ENCODE measurements around the gene MVP. TPM values are rescaled to one million over a fixed set of nuclear protein-coding genes. Genes with fewer than 3 reads are reported as not detected.
A peak's percentile ranks its signal among the peaks of the same experiment; 100 is the strongest.
"Not testable (repeated sequence)": the region's sequence is repeated elsewhere in the genome, so short reads cannot be mapped to it uniquely, and the experiment has no call there.

The MVP gene
- total RNA-seq, result 100 to 1,000 TPM; 122 to 125 TPM

GRCh38 chr16:29820271-29820701 lies at the start of gene MVP:
TSS of gene MVP (plus strand) at chr16:29820462. CDS start at chr16:29830550, 10,088 bp downstream.
- peak; percentile 68 for DNase-seq
- POLR2A ChIA-PET, result interaction anchor here (0.8 to 4.1 kb wide), 9 partner anchors 9 to 106 kb away, joined by 3 to 29 read pairs (median 5); partner anchors contain the start of genes KCTD13, KIF22 and PRRT2
- Mint-ChIP-seq H3K27ac (peak within 1 kb of the TSS; percentile 89), H3K36me3 (ENCODE audit: low read depth) (peaks cover 52% of the 10 kb centered on the region), H3K4me3 (peak within 1 kb of the TSS; percentile 97), H3K9me3 (ENCODE audit: insufficient read depth) (no peaks in the 10 kb centered on the region), H3K27me3 (ENCODE audit: low read depth) (no peaks in the 10 kb centered on the region), H3K4me1 (ENCODE audit: low read depth) (peaks cover 70% of the 10 kb centered on the region)
- CTCF ChIA-PET, result interaction anchor here (0.7 to 8.0 kb wide), 11 partner anchors 12 to 235 kb away, joined by 3 to 106 read pairs (median 5); partner anchors contain the start of genes HIRIP3, INO80E, KIF22 and TAOK2
- ATAC-seq, result peak; percentile 14

DNA sequence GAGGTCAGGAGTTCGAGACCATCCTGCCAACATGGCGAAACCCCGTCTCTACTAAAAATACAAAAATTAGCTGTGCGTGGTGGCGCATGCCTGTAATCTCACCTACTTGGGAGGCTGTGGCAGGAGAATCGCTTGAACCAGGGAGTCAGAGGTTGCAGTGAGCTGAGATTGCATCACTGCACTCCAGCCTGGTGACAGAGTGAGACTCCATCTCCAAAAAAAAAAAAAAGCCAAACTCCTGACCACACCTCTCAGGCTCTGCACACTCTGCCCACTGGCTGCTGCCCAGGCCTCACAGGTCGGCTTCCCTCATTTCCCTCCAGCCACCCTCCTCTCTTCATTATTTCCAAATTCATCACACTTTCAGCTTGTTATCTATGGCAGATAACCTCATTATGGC lies 47.9 kb upstream of the MVP start:
- CTCF ChIA-PET, result interaction anchor here (3.8 kb wide), 1 partner anchor 13 kb away, joined by 17 read pairs; no protein-coding TSS in a partner anchor
- H3K36me3 Mint-ChIP-seq (ENCODE audit: low read depth); POLR2A ChIA-PET; H3K9me3 Mint-ChIP-seq (ENCODE audit: insufficient read depth); DNase-seq; H3K27ac Mint-ChIP-seq; H3K4me3 Mint-ChIP-seq; H3K4me1 Mint-ChIP-seq (ENCODE audit: low read depth); H3K27me3 Mint-ChIP-seq (ENCODE audit: low read depth); ATAC-seq: not testable (repeated sequence)

GRCh38 chr16:29774730-29775129 lies 45.5 kb upstream of the MVP start:
- ChIA-PET POLR2A (no interaction called here), CTCF (interaction anchor here (1.9 to 3.8 kb wide), 2 partner anchors 11 to 74 kb away, joined by 5 to 17 read pairs; no protein-coding TSS in a partner anchor)
- Mint-ChIP-seq H3K9me3 (ENCODE audit: insufficient read depth) (no peaks in the 10 kb centered on the region), H3K4me3 (no peak overlapping the region), H3K4me1 (ENCODE audit: low read depth) (peaks cover 4% of the 10 kb centered on the region), H3K36me3 (ENCODE audit: low read depth) (no peaks in the 10 kb centered on the region), H3K27ac (no peak overlapping the region), H3K27me3 (ENCODE audit: low read depth) (peaks cover 8% of the 10 kb centered on the region)
- no peak for DNase-seq
- ATAC-seq, result no peak

- ATAC-seq (no peak), DNase-seq (no peak)
- Mint-ChIP-seq H3K4me1 (ENCODE audit: low read depth) (peaks cover 4% of the 10 kb centered on the region), H3K27me3 (ENCODE audit: low read depth) (peaks cover 15% of the 10 kb centered on the region), H3K9me3 (ENCODE audit: insufficient read depth) (no peaks in the 10 kb centered on the region), H3K27ac (no peak overlapping the region), H3K36me3 (ENCODE audit: low read depth) (no peaks in the 10 kb centered on the region), H3K4me3 (no peak overlapping the region)
- ChIA-PET POLR2A (interaction anchor here (0.7 kb wide), 1 partner anchor 212 kb away, joined by 3 read pairs; no protein-coding TSS in a partner anchor), CTCF (interaction anchor here (1.6 to 2.3 kb wide), 2 partner anchors 10 to 14 kb away, joined by 4 to 9 read pairs; partner anchors contain the start of gene KIF22)
Measured at GRCh38 chr16:29775742-29776408, 44.4 kb upstream of the MVP start.

DNA sequence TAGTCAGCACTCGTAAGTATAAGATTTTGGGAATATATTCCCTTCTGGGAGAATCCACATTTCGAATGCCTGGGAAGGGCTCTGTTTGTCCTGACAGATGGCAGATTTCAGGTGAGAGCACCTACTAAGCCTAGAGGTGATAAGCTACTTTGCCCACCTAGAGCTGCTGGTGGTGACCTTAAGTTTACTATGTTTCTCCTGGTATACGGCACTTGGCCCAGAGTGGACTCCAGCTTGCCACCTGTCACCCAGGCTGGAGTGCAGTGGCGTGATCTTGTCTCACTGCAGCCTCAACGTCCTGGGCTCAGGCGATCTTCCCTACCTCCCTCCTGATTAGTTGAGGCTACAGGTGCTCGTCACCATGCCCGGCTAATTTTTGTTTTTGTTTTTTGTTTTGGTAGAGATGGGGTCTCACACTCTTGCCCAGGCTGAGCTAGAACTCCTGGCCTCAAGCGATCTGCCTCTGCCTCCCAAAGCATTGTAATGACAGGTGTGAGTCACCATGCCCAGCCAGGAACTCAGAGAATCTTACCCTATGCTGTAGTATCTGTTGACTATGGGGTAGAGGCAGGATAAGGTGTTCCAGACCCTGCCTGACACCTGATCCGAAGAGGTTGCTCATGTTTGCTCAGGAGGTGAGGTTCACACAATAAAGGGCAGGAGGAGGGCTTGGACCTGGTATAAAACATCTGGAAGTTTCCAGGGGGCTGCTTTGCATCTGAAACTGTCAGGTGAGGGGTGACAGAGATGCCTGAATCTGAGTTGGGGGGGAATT lies 42.5 kb upstream of the MVP start, which contains the start of gene ZG16:
TSS of gene ZG16 (plus strand) at position 681 of the 775 bp plus-strand sequence. CDS start 1,011 bp downstream, outside the sequence.
- no peak for ATAC-seq
- CTCF ChIA-PET, result interaction anchor here (1.2 to 2.3 kb wide), 3 partner anchors 8 to 71 kb away, joined by 3 to 9 read pairs (median 4); partner anchors contain the start of gene KIF22
- no peak for DNase-seq

DNA sequence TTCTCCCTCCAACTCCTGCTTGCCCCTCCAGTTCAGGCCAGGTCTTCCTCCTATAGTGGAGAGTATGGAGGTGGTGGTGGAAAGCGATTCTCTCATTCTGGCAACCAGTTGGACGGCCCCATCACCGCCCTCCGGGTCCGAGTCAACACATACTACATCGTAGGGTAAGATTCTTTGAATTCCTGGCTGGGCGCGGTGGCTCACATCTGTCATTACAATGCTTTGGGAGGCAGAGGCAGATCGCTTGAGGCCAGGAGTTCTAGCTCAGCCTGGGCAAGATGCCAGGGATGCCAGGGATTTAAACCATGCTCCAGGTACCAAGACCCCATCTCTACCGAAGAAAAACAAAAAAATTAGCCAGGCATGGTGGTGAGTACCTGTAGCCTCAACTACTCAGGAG lies 40.8 kb upstream of the MVP start:
- H3K27ac Mint-ChIP-seq, result no peak overlapping the region
- H3K36me3 Mint-ChIP-seq (ENCODE audit: low read depth), result no peaks in the 10 kb centered on the region
- ChIA-PET CTCF (interaction anchor here (1.2 kb wide), 1 partner anchor 69 kb away, joined by 3 read pairs; no protein-coding TSS in a partner anchor), POLR2A (no interaction called here)
- H3K9me3 Mint-ChIP-seq (ENCODE audit: insufficient read depth), result no peaks in the 10 kb centered on the region
- peaks cover 21% of the 10 kb centered on the region for H3K27me3 Mint-ChIP-seq (ENCODE audit: low read depth)
- ATAC-seq (no peak), DNase-seq (no peak)
- peaks cover 10% of the 10 kb centered on the region for H3K4me1 Mint-ChIP-seq (ENCODE audit: low read depth)
- H3K4me3 Mint-ChIP-seq, result no peak overlapping the region

More for the DNA sequence above, 42.5 kb upstream of the MVP start, which contains the start of gene ZG16:
- Mint-ChIP-seq H3K4me3 (no peak within 1 kb of the TSS), H3K27ac (no peak within 1 kb of the TSS), H3K9me3 (ENCODE audit: insufficient read depth) (no peaks in the 10 kb centered on the region), H3K4me1 (ENCODE audit: low read depth) (peaks cover 6% of the 10 kb centered on the region), H3K36me3 (ENCODE audit: low read depth) (no peaks in the 10 kb centered on the region), H3K27me3 (ENCODE audit: low read depth) (peaks cover 18% of the 10 kb centered on the region)
- POLR2A ChIA-PET, result interaction anchor here (0.9 kb wide), 1 partner anchor 34 kb away, joined by 3 read pairs; no protein-coding TSS in a partner anchor

DNA sequence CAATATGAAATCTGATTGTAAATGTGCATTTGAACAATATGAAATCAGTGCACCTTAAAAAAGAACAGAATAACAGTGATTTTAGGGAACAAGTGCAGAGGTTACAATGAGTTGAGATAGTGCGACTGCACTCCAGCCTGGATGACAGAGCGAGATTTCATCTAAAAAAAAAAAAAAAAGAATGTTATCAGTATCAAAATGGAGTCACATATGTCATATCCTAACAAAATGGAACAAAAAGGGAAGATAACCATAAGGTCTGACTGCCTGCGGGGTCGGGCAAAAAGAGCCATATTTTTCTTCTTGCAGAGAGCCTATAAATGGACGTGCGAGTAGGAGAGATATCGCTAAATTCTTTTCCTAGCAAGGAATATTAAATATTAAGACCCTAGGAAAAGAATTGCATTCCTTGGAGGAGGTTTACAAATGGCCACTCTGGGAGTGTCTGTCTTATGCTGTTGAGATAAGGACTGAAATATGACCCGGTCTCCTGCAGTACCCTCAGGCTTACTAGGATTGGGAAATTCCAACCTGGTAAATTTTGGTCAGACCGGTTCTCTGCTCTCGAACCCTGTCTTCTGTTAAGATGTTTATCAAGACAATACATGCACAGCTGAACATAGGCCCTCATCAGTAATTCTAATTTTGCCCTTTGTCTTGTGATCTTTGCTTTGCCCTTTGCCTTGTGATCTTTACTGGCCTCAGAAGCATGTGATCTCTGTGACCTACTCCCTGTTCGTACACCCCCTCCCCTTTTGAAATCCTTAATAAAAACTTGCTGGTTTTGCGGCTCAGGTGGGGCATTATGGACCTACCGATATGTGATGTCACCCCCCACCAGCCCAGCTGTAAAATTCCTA lies 36.9 kb upstream of the MVP start:
- Mint-ChIP-seq H3K27me3 (ENCODE audit: low read depth) (peaks cover 17% of the 10 kb centered on the region), H3K4me1 (ENCODE audit: low read depth) (peaks cover 20% of the 10 kb centered on the region)
- H3K27ac Mint-ChIP-seq; H3K4me3 Mint-ChIP-seq; H3K36me3 Mint-ChIP-seq (ENCODE audit: low read depth); ATAC-seq; H3K9me3 Mint-ChIP-seq (ENCODE audit: insufficient read depth); DNase-seq: not testable (repeated sequence)
- POLR2A ChIA-PET, result interaction anchor here (2.9 kb wide), 1 partner anchor 24 kb away, joined by 16 read pairs; the partner anchor contains the start of gene MAZ
- CTCF ChIA-PET, result interaction anchor here (1.8 to 3.2 kb wide), 6 partner anchors 14 to 82 kb away, joined by 4 to 31 read pairs (median 12); no protein-coding TSS in a partner anchor

- Mint-ChIP-seq H3K27me3 (ENCODE audit: low read depth) (peaks cover 13% of the 10 kb centered on the region), H3K4me3 (no peak overlapping the region), H3K36me3 (ENCODE audit: low read depth) (peaks cover 2% of the 10 kb centered on the region), H3K27ac (no peak overlapping the region), H3K9me3 (ENCODE audit: insufficient read depth) (no peaks in the 10 kb centered on the region), H3K4me1 (ENCODE audit: low read depth) (peaks cover 20% of the 10 kb centered on the region)
- ATAC-seq (peak; percentile 47), DNase-seq (no peak)
- CTCF ChIA-PET, result interaction anchor here (0.7 to 3.2 kb wide), 22 partner anchors 9 to 247 kb away, joined by 3 to 31 read pairs (median 7); partner anchors contain the start of genes MAZ, MVP and TLCD3B
- POLR2A ChIA-PET, result interaction anchor here (2.9 kb wide), 1 partner anchor 23 kb away, joined by 16 read pairs; the partner anchor contains the start of gene MAZ
Measured at GRCh38 chr16:29784157-29784556, 36.1 kb upstream of the MVP start.

- DNase-seq, result peak; percentile 83
- ChIA-PET POLR2A (interaction anchor here (1.0 to 2.9 kb wide), 3 partner anchors 23 to 42 kb away, joined by 3 to 16 read pairs (median 5); partner anchors contain the start of gene MAZ), CTCF (interaction anchor here (0.7 to 3.2 kb wide), 33 partner anchors 8 to 246 kb away, joined by 3 to 31 read pairs (median 7); partner anchors contain the start of genes MAZ, MVP, PAGR1 and TLCD3B)
- H3K27me3 Mint-ChIP-seq (ENCODE audit: low read depth), result peaks cover 10% of the 10 kb centered on the region
- ATAC-seq, result peak; percentile 95
- H3K4me1 Mint-ChIP-seq (ENCODE audit: low read depth), result peaks cover 25% of the 10 kb centered on the region
- no peak overlapping the region for H3K27ac Mint-ChIP-seq
- H3K4me3 Mint-ChIP-seq, result peak overlapping the region; percentile 47
- H3K9me3 Mint-ChIP-seq (ENCODE audit: insufficient read depth), result no peaks in the 10 kb centered on the region
- H3K36me3 Mint-ChIP-seq (ENCODE audit: low read depth), result peaks cover 2% of the 10 kb centered on the region
Measured at GRCh38 chr16:29784901-29785500, 35.3 kb upstream of the MVP start.

DNA sequence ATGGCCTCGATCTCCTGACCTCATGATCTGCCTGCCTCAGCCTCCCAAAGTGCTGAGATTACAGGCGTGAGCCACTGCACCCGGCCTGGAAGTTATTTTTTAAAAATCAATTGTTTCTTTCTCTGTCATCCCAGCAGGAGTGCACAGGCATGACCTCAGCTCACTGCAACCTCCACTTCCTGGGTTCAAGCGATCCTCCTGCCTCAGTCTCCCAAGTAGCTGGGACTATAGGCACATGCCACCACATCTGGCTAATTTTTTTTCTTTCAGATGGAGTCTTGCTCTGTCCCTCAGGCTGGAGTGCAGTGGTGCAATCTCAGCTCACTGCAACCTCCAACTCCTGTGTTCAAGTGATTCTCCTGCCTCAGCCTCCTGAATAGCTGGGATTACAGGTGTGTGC lies 33.1 kb upstream of the MVP start:
- H3K9me3 Mint-ChIP-seq (ENCODE audit: insufficient read depth); POLR2A ChIA-PET; H3K4me3 Mint-ChIP-seq; ATAC-seq; H3K27me3 Mint-ChIP-seq (ENCODE audit: low read depth); H3K27ac Mint-ChIP-seq; DNase-seq: not testable (repeated sequence)
- Mint-ChIP-seq H3K4me1 (ENCODE audit: low read depth) (peaks cover 33% of the 10 kb centered on the region), H3K36me3 (ENCODE audit: low read depth) (peaks cover 17% of the 10 kb centered on the region)
- CTCF ChIA-PET, result interaction anchor here (2.5 kb wide), 1 partner anchor 61 kb away, joined by 9 read pairs; no protein-coding TSS in a partner anchor

All from activated CD8-positive, alpha-beta T cell treated with anti-CD3 and anti-CD28 coated beads, Interleukin-2, amount 10 ng/mL, durations not matched to agents 7 days and 5 days (primary cell).